A673 (cell line): ENCODE results near the gene ARHGEF39. TPM values are rescaled to one million over a fixed set of nuclear protein-coding genes. Genes with fewer than 3 reads are reported as not detected.
A peak's percentile ranks its signal among the peaks of the same experiment; 100 is the strongest.

ENCODE experiments used
- BruUV-seq: library from RNA; stranded (reverse); fragments of 400-500 nt; replicated peaks from 2 replicates; lab custom pipeline; 2021; lab: Mats Ljungman, UMichigan
- CTCF ChIA-PET: fragments of 300-600 bp; sonication (Branson Sonifier 250); formaldehyde crosslinking; loops from one replicate; lab custom pipeline; 2022; ENCODE audit warnings: antibody characterized with exemption; lab: Charles Lee
- POLR2A ChIA-PET: fragments of 300-600 bp; sonication (Branson Sonifier 250); formaldehyde crosslinking; loops from one replicate; lab custom pipeline; 2022; ENCODE audit warnings: antibody characterized with exemption; ENCODE audit not compliant: low non-redundant PET; lab: Charles Lee
- DNase-seq: peaks from one replicate; pipeline ENCODE4 v3.0.0-alpha.2; 2015; ENCODE audit warnings: low spot score
- H3K27ac ChIP-seq: fragments of 200-600 bp; sonication (generic); 2 replicates; pipeline ENCODE4 v1.5.1; 2016; ENCODE audit warnings: mixed run types, low read depth, mild to moderate bottlenecking, mixed read lengths, antibody characterized with exemption, low read length; ENCODE audit not compliant: poor library complexity, severe bottlenecking
- H3K27me3 ChIP-seq: fragments of 200-600 bp; sonication (generic); replicated peaks from 2 replicates; pipeline ENCODE4 v1.6.1; 2017; ENCODE audit warnings: mixed run types, low read depth, mild to moderate bottlenecking, mixed read lengths, antibody characterized with exemption, low read length; ENCODE audit not compliant: insufficient read depth, poor library complexity
- H3K36me3 ChIP-seq: fragments of 200-600 bp; sonication (generic); 2 replicates; pipeline ENCODE4 v1.6.1; 2016; ENCODE audit warnings: mixed run types, mild to moderate bottlenecking, mixed read lengths, antibody characterized with exemption, low read length; ENCODE audit not compliant: insufficient read depth, poor library complexity, severe bottlenecking
- H3K4me1 ChIP-seq: fragments of 200-600 bp; sonication (generic); 2 replicates; pipeline ENCODE4 v1.6.1; 2017; ENCODE audit warnings: mixed run types, mild to moderate bottlenecking, mixed read lengths, antibody characterized with exemption, low read length; ENCODE audit not compliant: insufficient read depth, poor library complexity, severe bottlenecking
- H3K4me3 ChIP-seq: fragments of 200-600 bp; sonication (generic); 2 replicates; pipeline ENCODE4 v1.5.1; 2016; ENCODE audit warnings: low read depth, mixed run types, mild to moderate bottlenecking, mixed read lengths, low read length; ENCODE audit not compliant: poor library complexity, severe bottlenecking
- H3K9me3 ChIP-seq: fragments of 200-600 bp; sonication (generic); 2 replicates; pipeline ENCODE4 v1.6.1; 2016; ENCODE audit warnings: mixed run types, low read depth, mild to moderate bottlenecking, mixed read lengths, antibody characterized with exemption, low read length; ENCODE audit not compliant: poor library complexity, severe bottlenecking
- CTCF ChIP-seq: fragments of 300-800, 200-600 bp; sonication (generic); conservative IDR thresholded peaks from 2 replicates; pipeline ENCODE4 v1.5.1; 2017; ENCODE audit warnings: low read depth, mild to moderate bottlenecking, antibody characterized with exemption, low read length, moderate library complexity, mixed read lengths
- EZH2 ChIP-seq: fragments of 200-600 bp; sonication (generic); IDR thresholded peaks from 2 replicates; pipeline ENCODE4 v1.6.1; 2017; ENCODE audit warnings: borderline replicate concordance, low read depth, mild to moderate bottlenecking, mixed read lengths, antibody characterized with exemption, low read length; ENCODE audit not compliant: poor library complexity, severe bottlenecking
- intact Hi-C: fragments of 100-400 bp; cut with micrococcal nuclease; formaldehyde crosslinking; loops from one replicate; pipeline ENCODE4 v1.10.0; 2022; ENCODE audit not compliant: unreplicated experiment
- total RNA-seq: library from RNA; stranded (reverse); gene quantifications from 2 replicates; pipeline ENCODE4 v1.2.3, GENCODE V29; 2021

The ARHGEF39 gene
- total RNA-seq, 1 experiment from 2014 or later: 25.0 TPM

- no peak for DNase-seq
- TF ChIP-seq EZH2 (no peak), CTCF (no peak)
- Histone ChIP-seq H3K4me1 (peaks cover 4% of the 10 kb centered on the region), H3K9me3 (no peaks in the 10 kb centered on the region), H3K27ac (no peak overlapping the region), H3K27me3 (no peaks in the 10 kb centered on the region), H3K4me3 (no peak overlapping the region), H3K36me3 (no peaks in the 10 kb centered on the region)
- BruUV-seq: no TSS peak
- CTCF ChIA-PET: no interaction called here
- intact Hi-C loops: loop anchor here (5.0 kb wide), 1 partner anchor 47 kb away; no protein-coding TSS in a partner anchor
- POLR2A ChIA-PET: interaction anchor here (0.5 kb wide), 1 partner anchor 83 kb away, joined by 6 read pairs; the partner anchor contains the start of genes CREB3 and TLN1
Observed at GRCh38 chr9:35649431-35650340, 15.3 kb downstream of the ARHGEF39 start.

GRCh38 chr9:35646533-35647265 lies 18.3 kb downstream of the ARHGEF39 start:
- no TSS peak for BruUV-seq
- POLR2A ChIA-PET: interaction anchor here (0.6 kb wide), 2 partner anchors 11 to 174 kb away, joined by 5 to 8 read pairs; partner anchors contain the start of genes CCDC107 and RMRP
- intact Hi-C loops: loop anchor here (1.0 to 5.0 kb wide), 2 partner anchors 12 to 44 kb away; partner anchors contain the start of genes CCDC107 and RMRP

More at GRCh38 chr9:35646533-35647265, 18.3 kb downstream of the ARHGEF39 start:
- peak overlapping the region; percentile 64 for H3K27ac ChIP-seq
- H3K9me3 ChIP-seq: no peaks in the 10 kb centered on the region
- DNase-seq: peak; percentile 94
- peaks cover 4% of the 10 kb centered on the region for H3K4me1 ChIP-seq
- CTCF ChIA-PET: interaction anchor here (0.5 to 1.2 kb wide), 6 partner anchors 36 to 595 kb away, joined by 3 to 5 read pairs (median 4); partner anchors contain the start of gene CREB3
- H3K27me3 ChIP-seq: no peaks in the 10 kb centered on the region
- no peaks in the 10 kb centered on the region for H3K36me3 ChIP-seq
- TF ChIP-seq EZH2: no peak
- peak; percentile 95 for TF ChIP-seq CTCF
- peak overlapping the region; percentile 52 for H3K4me3 ChIP-seq
